Mononuclear cell (primary cell): ENCODE results near the gene RPGRIP1. TPM values are rescaled to one million over a fixed set of nuclear protein-coding genes. Genes with fewer than 3 reads are reported as not detected.

Experiments used
- H3K27me3 ChIP-seq: 2 replicates; pipeline ENCODE4 v1.6.0; 2011; ENCODE audit warnings: low read length, control low read depth; ENCODE audit not compliant: insufficient read depth
- H3K4me1 ChIP-seq: 2 replicates; pipeline ENCODE4 v1.5.1; 2011; ENCODE audit warnings: mild to moderate bottlenecking, low read length, control low read depth; ENCODE audit not compliant: insufficient read depth
- H3K4me3 ChIP-seq: 2 replicates; pipeline ENCODE4 v1.5.1; 2011; ENCODE audit warnings: mild to moderate bottlenecking, low read length, moderate library complexity
- H3K9me3 ChIP-seq: 2 replicates; pipeline ENCODE4 v1.5.1; 2011; ENCODE audit warnings: low read depth, mild to moderate bottlenecking, control low read depth, low read length
- total RNA-seq: library from RNA; depleted of rRNA; stranded (reverse); fragments of >200 nt; gene quantifications from one replicate; pipeline ENCODE4 v1.2.3, GENCODE V29; 2012

Gene RPGRIP1
- 0.42 TPM for total RNA-seq

GRCh38 chr14:21279783-21280182, at the start of gene RPGRIP1:
TSS of gene RPGRIP1 (plus strand) at chr14:21280083. CDS start at chr14:21287977, 7,894 bp downstream.
- no peak within 1 kb of the TSS for H3K4me3 ChIP-seq
- no peaks in the 10 kb centered on the region for H3K4me1 ChIP-seq
- no peaks in the 10 kb centered on the region for H3K27me3 ChIP-seq
- no peaks in the 10 kb centered on the region for H3K9me3 ChIP-seq

GRCh38 chr14:21231020-21231652, 48.7 kb upstream of the RPGRIP1 start:
- peaks cover 43% of the 10 kb centered on the region for H3K4me1 ChIP-seq
- no peaks in the 10 kb centered on the region for H3K27me3 ChIP-seq
- H3K4me3 ChIP-seq = no peak overlapping the region
- H3K9me3 ChIP-seq = no peaks in the 10 kb centered on the region

DNA sequence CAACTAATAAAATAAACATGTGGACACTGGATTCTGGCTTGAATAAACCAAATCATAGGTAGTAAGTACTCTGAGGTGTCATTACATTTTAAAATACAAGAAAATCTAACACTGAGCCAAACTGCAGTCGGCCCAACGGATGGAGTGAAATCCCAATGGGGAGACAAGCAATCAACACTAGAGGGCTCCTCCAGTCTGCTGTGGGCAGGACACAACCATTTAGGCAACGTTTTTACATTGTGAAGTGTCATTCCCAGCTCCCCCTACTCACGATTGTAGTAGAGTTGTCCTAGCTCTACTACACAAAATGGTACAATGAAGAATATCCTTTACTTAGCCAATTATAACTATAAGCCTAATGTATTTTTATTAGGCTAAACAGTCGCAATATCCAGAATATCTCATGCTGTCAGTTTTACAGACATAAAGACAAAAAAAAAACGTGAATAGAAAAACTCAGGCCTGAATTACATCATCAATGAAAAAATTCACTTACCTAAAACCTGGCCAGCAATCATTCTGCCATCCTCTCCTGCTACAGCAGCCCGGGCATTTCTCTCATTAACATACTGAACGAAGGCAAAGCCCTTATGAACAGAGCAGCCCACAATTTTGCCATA, 46.3 kb upstream of the RPGRIP1 start:
- no peaks in the 10 kb centered on the region for H3K27me3 ChIP-seq
- peaks cover 44% of the 10 kb centered on the region for H3K4me1 ChIP-seq
- H3K9me3 ChIP-seq = no peaks in the 10 kb centered on the region
- no peak overlapping the region for H3K4me3 ChIP-seq

GRCh38 chr14:21234112-21234511, 45.8 kb upstream of the RPGRIP1 start:
- Histone ChIP-seq H3K27me3 (no peaks in the 10 kb centered on the region), H3K9me3 (no peaks in the 10 kb centered on the region), H3K4me3 (no peak overlapping the region), H3K4me1 (peaks cover 39% of the 10 kb centered on the region)

DNA sequence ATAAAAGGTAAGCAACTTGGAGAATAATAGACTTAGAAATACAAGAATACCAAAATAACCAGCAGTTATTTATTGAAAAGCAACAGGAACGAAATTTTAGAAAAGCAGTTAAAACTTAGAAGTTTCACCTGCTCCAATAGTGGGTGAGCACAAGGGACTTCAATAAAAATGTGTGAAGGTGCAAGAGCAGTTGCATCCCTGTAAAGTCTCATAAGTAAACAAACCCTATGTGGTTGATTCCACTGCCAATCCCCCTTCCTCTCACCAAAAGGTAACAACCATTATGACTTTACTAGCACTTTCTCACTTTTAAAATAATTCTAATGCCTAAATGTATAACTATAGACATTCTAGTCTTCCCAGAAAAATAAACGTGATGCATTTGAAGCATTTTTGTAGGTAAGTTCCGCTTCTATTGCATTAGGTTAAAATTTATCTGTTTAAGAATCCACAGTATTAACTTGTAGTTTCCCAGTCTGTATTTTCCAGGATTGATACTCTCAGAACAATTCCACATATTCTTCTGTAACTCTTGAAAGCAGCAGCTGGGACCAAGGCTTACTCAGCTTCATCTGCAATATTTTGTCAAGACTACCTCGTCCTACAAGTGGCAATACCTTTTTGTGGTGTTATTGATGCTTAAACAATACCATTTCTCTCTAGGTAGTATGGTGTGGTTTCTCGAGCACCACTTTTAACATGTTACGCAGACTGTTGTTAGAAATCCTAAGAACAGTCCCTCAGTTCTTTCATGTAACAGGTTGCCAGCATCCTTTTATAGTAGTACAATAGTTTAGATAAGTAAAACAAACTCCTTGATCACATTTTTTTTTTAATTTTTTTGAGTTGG, 42.7 kb upstream of the RPGRIP1 start:
- Histone ChIP-seq H3K9me3 (no peaks in the 10 kb centered on the region), H3K4me3 (no peak overlapping the region), H3K4me1 (peaks cover 33% of the 10 kb centered on the region), H3K27me3 (no peaks in the 10 kb centered on the region)

- peaks cover 23% of the 10 kb centered on the region for H3K4me1 ChIP-seq
- no peaks in the 10 kb centered on the region for H3K9me3 ChIP-seq
- no peak overlapping the region for H3K4me3 ChIP-seq
- no peaks in the 10 kb centered on the region for H3K27me3 ChIP-seq
Measured at GRCh38 chr14:21238823-21239518, 40.9 kb upstream of the RPGRIP1 start.

- H3K9me3 ChIP-seq = no peaks in the 10 kb centered on the region
- no peak overlapping the region for H3K4me3 ChIP-seq
- no peaks in the 10 kb centered on the region for H3K27me3 ChIP-seq
- peaks cover 38% of the 10 kb centered on the region for H3K4me1 ChIP-seq
Measured at GRCh38 chr14:21240417-21240816, 39.5 kb upstream of the RPGRIP1 start.

DNA sequence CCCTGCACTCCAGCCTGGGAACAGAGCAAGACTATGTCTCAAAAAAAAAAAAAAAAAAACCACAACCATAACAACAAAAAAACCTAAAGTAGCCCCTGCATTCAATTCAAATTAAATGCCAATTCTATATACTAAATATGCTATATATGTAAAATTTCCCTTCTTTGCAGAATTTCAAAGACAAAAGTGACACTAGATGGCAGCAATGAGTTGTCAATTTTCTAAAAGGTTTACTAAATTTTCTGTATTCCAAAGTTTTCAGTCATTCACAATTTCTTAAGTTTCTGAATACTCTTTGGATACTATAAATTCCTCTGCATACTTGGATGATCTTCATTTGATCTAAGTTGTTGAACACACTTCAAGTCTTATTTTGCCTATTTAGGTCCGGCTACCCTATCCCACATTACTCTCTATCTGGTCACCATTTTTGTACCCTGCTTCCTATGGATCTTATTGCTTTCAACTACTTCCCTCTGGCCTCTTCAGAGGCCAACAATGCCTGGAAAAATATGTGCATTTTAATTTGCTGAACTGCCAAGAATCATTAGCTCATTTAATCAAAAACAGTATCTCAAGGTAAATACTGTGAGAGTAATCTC, 38.6 kb upstream of the RPGRIP1 start:
- Histone ChIP-seq H3K9me3 (no peaks in the 10 kb centered on the region), H3K4me1 (peaks cover 43% of the 10 kb centered on the region), H3K27me3 (no peaks in the 10 kb centered on the region), H3K4me3 (no peak overlapping the region)

- H3K4me1 ChIP-seq = peaks cover 44% of the 10 kb centered on the region
- no peak overlapping the region for H3K4me3 ChIP-seq
- H3K9me3 ChIP-seq = no peaks in the 10 kb centered on the region
- no peaks in the 10 kb centered on the region for H3K27me3 ChIP-seq
Measured at GRCh38 chr14:21244544-21244943, 35.3 kb upstream of the RPGRIP1 start.

GRCh38 chr14:21245813-21246212, 34.1 kb upstream of the RPGRIP1 start:
- no peaks in the 10 kb centered on the region for H3K27me3 ChIP-seq
- no peaks in the 10 kb centered on the region for H3K9me3 ChIP-seq
- H3K4me3 ChIP-seq = no peak overlapping the region
- peaks cover 38% of the 10 kb centered on the region for H3K4me1 ChIP-seq

- H3K27me3 ChIP-seq = no peaks in the 10 kb centered on the region
- no peaks in the 10 kb centered on the region for H3K9me3 ChIP-seq
- H3K4me1 ChIP-seq = peaks cover 35% of the 10 kb centered on the region
- H3K4me3 ChIP-seq = no peak overlapping the region
Measured at GRCh38 chr14:21248338-21248737, 31.5 kb upstream of the RPGRIP1 start.

DNA sequence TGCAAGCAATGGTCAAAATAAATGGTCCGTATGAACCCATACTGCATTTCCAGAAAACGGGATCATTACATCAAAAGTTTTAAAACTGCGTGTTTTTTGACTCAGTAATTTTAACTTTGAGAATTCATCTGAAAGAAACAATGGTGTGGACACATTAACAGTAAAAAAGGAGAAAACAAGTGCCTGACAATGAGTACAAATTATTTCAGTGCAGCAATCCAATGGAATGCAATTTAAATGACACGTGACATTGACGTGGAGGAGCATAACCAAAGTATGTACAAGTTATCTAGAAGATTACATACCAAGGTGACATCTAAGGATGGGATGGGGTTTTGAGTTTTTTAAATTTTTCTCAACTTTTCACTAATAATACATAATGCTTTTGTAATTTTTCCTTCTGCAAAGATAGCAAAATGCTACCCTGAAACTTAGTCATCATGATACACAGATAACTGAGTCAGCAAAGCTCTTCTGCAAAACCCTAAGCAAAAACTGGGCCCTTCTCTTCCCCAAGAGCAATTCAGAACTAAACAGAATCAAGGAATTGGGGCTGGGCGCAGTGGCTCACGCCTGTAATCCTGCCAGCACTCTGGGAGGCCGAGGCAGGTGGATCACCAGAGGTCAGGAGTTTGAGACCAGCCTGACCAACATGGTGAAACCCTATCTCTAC, 31.0 kb upstream of the RPGRIP1 start:
- Histone ChIP-seq H3K4me1 (peaks cover 34% of the 10 kb centered on the region), H3K9me3 (no peaks in the 10 kb centered on the region), H3K27me3 (no peaks in the 10 kb centered on the region), H3K4me3 (no peak overlapping the region)

DNA sequence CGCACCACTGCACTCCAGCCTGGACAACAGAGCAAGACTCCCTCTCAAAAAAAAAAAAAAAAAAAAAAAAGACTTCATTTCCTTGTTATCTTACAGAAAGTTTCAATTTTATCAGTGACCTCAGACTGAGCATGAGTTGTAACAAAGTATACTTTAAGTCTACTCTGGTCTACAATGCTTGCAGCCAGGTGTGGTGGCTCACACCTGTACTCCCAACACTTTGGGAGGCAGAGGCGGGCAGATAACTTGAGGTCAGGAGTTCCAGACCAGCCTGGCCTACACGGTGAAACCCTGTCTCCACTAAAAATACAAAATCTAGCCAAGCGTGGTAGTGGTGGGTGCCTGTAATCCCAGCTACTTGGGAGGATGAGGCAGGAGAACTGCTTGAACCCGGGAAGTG, 28.7 kb upstream of the RPGRIP1 start:
- Histone ChIP-seq H3K9me3 (no peaks in the 10 kb centered on the region), H3K27me3 (no peaks in the 10 kb centered on the region), H3K4me3 (no peak overlapping the region), H3K4me1 (peaks cover 21% of the 10 kb centered on the region)

DNA sequence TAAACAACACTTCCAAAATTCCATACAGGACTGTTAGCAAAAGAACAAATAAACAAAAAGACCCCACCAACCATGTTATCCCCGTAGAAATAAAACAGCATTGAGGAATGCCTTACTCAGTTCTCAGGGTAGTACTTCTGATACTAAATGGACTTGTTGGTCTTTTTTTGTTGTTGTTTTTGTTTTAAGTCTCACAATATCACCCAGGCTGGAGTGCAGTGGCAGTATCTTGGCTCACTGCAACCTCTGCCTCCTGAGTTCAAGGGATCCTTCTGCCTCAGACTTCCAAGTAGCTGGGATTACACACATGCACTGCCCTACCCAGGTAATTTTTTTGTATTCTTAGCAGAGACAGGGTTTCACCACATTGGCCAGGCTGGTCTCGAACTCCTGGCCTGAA, 27.7 kb upstream of the RPGRIP1 start:
- Histone ChIP-seq H3K4me3 (no peak overlapping the region), H3K9me3 (no peaks in the 10 kb centered on the region), H3K4me1 (peaks cover 30% of the 10 kb centered on the region), H3K27me3 (no peaks in the 10 kb centered on the region)
